Fibroblast of the aortic adventitia (primary cell): ENCODE data around the gene ATP2C2. TPM values are rescaled to one million over a fixed set of nuclear protein-coding genes. Genes with fewer than 3 reads are reported as not detected.

Experiments used
- DNase-seq: peaks from one replicate; pipeline ENCODE4 v3.0.0-alpha.2; 2010; ENCODE audit warnings: low read depth
- H3K4me3 ChIP-seq: 2 replicates; pipeline ENCODE4 v1.5.1; 2011; ENCODE audit warnings: low read depth, mild to moderate bottlenecking, control low read depth, low read length, moderate library complexity
- total RNA-seq: library from RNA; depleted of rRNA; stranded (reverse); fragments of >200 nt; gene quantifications from 2 replicates; pipeline ENCODE4 v1.2.3, GENCODE V29; 2012; ENCODE audit warnings: low replicate concordance
- TF ChIP-seq, protein P1 (sequence below): IDR thresholded peaks from 2 replicates; pipeline ENCODE4 v1.5.1; 2011; ENCODE audit warnings: mild to moderate bottlenecking, low read length, control low read depth, inconsistent platforms; ENCODE audit not compliant: insufficient read depth

Gene ATP2C2
- total RNA-seq, 1 donor = not detected

DNA sequence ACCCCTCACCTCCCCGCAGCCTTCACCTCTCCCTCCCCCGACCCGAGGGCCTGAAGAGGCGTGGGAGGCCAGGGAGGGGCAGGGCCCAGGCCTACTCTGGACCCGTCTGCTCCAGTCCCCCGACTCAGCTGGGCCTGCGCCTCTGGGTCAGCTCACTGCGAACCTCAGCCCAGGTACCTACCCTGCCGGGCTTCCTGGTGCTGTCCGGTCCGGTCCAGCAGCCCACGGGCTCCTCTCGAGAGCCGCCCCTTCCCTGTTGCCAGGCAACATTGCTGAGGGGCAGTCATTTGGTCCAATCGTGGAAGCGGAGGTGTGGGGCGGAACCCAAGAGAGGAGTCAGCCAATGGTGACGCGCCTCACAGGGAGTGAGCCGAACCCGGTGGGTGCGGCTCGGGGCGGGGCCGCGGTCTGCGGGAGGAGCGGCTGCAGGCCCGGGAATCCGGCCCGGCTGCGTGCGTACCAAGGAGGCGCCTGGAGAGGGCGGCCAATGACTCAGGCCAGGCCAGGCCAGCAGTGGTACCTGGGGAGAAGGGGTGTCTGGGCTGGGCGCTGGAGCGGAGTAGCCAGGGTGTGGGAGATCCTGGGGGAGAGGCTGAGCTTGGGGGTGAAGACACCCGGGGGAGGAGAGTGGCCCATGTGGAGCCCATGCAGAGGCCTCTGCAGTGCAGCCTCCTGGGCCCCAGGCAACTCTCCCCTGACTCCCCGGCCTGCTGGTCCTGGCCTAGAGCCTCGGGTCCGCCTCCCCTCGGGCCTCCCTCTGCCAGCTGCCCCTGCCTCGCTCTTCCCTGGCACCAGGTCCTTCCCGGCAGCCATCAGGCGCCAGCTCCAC lies 136.3 kb downstream of the ATP2C2 start, which contains the start of gene MEAK7:
Gene MEAK7 (minus strand): TSS at position 240 of the 829 bp plus-strand sequence. CDS start 6,573 bp downstream, outside the sequence.
- DNase-seq = peak; percentile 98
- H3K4me3 ChIP-seq = peak within 1 kb of the TSS; percentile 99
- TF ChIP-seq, protein P1, sequence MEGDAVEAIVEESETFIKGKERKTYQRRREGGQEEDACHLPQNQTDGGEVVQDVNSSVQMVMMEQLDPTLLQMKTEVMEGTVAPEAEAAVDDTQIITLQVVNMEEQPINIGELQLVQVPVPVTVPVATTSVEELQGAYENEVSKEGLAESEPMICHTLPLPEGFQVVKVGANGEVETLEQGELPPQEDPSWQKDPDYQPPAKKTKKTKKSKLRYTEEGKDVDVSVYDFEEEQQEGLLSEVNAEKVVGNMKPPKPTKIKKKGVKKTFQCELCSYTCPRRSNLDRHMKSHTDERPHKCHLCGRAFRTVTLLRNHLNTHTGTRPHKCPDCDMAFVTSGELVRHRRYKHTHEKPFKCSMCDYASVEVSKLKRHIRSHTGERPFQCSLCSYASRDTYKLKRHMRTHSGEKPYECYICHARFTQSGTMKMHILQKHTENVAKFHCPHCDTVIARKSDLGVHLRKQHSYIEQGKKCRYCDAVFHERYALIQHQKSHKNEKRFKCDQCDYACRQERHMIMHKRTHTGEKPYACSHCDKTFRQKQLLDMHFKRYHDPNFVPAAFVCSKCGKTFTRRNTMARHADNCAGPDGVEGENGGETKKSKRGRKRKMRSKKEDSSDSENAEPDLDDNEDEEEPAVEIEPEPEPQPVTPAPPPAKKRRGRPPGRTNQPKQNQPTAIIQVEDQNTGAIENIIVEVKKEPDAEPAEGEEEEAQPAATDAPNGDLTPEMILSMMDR = no peak

DNA sequence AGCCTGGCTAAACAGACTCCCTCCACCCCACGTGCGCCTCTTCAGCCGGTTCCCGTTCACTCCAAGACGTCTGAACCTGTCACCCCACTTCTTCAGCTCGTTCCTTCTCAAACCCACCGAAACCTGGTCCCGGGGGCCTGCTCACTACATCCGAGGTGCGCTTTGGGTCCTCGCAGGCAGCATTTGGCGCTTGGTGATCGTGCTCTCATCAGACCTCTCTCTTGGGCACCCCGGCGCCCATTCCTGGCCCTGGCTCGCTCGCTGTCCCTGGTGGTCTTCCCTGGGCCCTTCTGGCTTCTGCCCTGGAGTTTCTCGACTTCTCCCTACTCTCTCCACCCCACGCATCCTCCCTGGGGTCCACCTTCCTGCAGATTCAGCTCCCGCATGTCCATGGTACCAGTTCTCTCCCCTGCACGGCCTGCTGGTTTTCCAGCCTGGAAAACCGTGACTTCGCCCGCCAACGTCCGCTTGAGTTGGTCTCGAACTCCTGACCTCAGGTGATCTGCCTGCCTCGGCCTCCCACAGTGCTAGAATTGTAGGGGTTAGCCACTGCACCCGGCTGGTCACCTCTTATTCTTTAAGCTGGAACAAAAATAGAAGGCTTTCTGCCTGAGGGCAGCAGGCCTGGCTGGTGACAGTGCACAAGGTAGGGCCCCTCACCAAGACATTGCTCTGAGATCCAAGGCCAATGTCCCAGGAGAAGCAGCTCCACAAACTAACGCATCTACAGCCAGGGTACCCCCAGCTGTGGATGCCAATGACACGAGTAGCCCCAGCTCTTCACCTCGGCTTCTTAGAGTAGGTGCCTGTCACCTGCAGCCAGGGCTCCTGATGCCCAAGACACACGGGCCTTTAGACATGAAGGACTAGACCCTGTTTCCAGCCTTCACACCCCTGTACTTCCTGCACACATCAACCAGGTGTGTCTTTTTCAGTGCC lies 137.2 kb downstream of the ATP2C2 start:
- DNase-seq = no peak
- TF ChIP-seq, protein P1 = no peak
- peak overlapping the region; percentile 64 for H3K4me3 ChIP-seq

DNA sequence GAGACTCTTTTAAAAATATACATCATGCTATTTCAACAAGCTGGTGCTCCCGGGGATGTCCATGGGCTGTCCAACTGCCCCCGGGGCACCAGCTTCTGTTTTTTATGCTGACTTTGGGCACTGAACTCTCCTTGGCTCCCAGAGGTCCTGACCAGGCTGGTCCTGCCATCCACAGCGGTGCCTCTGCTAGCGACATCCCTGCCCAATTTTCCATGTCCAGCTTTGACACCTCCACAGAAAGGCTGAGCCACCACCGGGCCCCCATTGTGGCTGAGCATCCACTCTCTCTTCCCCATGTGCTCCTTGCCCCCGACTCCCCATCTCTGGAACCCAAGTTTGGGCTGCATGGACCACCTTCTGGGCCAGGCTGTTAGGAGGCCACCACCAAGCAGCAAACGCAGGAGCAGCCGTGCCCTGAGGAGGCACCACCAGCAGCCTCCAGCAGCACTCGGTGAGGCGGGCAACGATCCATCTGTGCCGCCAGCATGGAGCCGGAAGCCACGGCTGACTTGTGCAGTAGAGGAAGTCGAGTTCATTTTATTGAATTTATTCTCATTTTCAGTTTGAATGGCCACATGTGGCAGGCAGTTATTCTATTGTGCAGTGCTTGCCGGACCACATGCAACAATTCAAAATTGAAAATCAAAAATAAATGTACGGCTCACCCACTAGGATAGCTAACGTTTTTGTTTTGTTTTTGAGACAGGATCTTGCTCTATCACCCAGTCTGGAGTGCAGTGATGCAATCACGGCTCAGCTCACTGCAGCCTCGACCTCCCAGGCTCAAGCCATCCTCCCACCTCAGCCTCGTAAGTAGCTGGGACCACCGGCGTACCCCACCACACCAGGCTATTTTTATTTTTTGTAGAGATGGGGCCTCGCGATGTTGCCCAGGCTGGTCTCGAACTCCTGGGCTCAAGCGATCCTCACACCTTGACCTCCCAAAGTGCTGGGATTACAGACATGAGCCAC lies 139.0 kb downstream of the ATP2C2 start:
- DNase-seq = no peak
- no peak overlapping the region for H3K4me3 ChIP-seq
- TF ChIP-seq, protein P1 = no peak

DNA sequence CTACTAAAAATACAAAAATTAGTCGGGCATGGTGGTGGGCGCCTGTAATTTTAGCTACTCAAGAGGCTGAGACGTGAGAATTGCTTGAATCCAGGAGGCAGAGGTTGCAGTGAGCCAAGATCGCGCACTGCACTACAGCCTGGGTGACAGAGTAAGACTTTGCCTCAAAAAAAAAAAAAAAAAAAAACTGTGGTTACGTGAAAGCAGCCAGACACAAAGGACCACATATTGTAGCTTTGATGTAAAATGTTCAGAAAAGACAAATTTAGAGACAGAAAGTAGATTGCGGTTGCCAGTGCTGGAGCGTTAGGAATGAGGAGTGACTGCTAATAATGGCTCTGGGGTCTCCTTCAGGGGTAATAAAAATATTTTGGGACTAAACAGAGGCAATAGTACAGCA lies 140.2 kb downstream of the ATP2C2 start:
- no peak overlapping the region for H3K4me3 ChIP-seq
- no peak for DNase-seq
- TF ChIP-seq, protein P1 = no peak

DNA sequence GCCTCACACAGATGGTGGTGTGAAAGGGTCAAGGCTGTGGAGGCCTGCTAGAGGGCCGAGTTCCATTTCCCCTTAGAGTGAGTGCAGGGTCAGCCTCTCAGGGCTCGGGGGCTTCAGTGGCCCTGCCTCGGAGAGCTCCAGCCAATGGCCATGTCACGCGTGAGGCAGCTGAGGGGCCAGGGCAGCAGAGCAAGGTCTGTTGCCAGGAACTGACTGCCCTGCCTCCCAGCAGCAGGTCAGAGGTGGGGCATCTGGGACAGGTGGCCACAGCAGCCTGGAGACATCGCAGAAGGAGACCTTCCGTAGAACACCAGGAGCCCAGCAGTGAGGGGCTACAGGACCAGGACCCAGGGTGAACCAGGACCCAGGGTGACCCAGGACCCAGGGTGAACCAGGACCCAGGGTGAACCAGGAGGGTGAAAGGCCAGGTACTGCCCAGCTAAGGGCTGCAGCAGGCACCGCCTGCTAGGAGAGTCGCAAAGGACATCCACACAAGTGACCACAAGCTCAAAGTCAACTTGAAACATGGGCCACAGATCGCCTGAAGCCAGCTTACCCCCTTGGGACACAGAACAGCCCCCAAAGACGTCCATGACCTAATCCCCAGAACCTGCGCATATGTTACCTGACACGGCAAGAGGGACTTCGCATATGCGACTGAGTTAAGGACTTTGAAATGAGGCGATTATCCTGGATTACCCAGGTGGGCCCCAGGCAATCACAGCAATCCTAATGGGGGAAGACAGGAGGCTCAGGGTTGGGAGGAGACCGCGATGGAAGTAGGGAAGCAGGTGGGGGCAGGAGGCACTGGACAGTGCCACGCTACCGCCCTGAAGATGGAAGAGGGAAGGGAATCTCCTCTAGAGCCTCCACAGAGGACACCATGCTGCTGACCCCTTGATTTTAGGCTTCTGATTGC lies 141.0 kb downstream of the ATP2C2 start:
- no peak for DNase-seq
- H3K4me3 ChIP-seq = no peak overlapping the region
- TF ChIP-seq, protein P1 = no peak
